IMR-90 (cell line): Measurements from ENCODE around the gene HBM. TPM values are rescaled to one million over a fixed set of nuclear protein-coding genes. Genes with fewer than 3 reads are reported as not detected.
"Not testable (repeated sequence)": the region's sequence is repeated elsewhere in the genome, so short reads cannot be mapped to it uniquely, and the experiment has no call there.

Source experiments
- ATAC-seq: fragments of 200-7000 bp; cut with Tn5 transposase; 2 replicates; pipeline ENCODE4 v1.9.1; 2020; ENCODE audit warnings: low read depth, mild to moderate bottlenecking, moderate library complexity
- BruUV-seq: library from RNA; stranded (reverse); fragments of 400-500 nt; replicated peaks from 2 replicates; lab custom pipeline; 2021; lab: Mats Ljungman, UMichigan
- CTCF ChIA-PET: fragments of 300-600 bp; formaldehyde crosslinking; extraction: SDS; loops from one replicate; lab custom pipeline; 2021; ENCODE audit warnings: antibody characterized with exemption; lab: Yijun Ruan, JAX
- POLR2A ChIA-PET: fragments of 300-600 bp; sonication (Branson Sonifier 250); formaldehyde crosslinking; loops from one replicate; lab custom pipeline; 2022; ENCODE audit warnings: antibody characterized with exemption; ENCODE audit not compliant: unreplicated experiment; lab: Charles Lee
- DNase-seq: peaks from one replicate; pipeline ENCODE4 v3.0.0; 2013
- H2AFZ ChIP-seq: replicated peaks from 2 replicates; pipeline ENCODE3; 2013; ENCODE audit warnings: low read length, mild to moderate bottlenecking; ENCODE audit not compliant: poor library complexity
- H2AK5ac ChIP-seq: 2 replicates; pipeline ENCODE4 v1.6.1; 2013; ENCODE audit warnings: low read depth, low read length, inconsistent platforms
- H2AK9ac ChIP-seq: replicated peaks from 2 replicates; pipeline ENCODE3; 2013; ENCODE audit warnings: mild to moderate bottlenecking, low read depth, low read length, moderate library complexity; ENCODE audit not compliant: poor library complexity
- H2BK120ac ChIP-seq: 2 replicates; pipeline ENCODE4 v1.6.1; 2013; ENCODE audit warnings: low read depth, low read length, inconsistent platforms
- H2BK15ac ChIP-seq: 3 replicates; pipeline ENCODE4 v1.6.1; 2013; ENCODE audit warnings: low read depth, low read length, inconsistent platforms
- H2BK20ac ChIP-seq: 2 replicates; pipeline ENCODE4 v1.6.1; 2013; ENCODE audit warnings: low read depth, mild to moderate bottlenecking, inconsistent platforms, low read length, moderate library complexity
- H2BK5ac ChIP-seq: 2 replicates; pipeline ENCODE4 v1.6.1; 2013; ENCODE audit warnings: mild to moderate bottlenecking, low read depth, low read length, inconsistent platforms; ENCODE audit not compliant: poor library complexity, severe bottlenecking
- H3K14ac ChIP-seq: replicated peaks from 2 replicates; pipeline ENCODE4 v1.6.1; 2013; ENCODE audit warnings: low read depth, low read length, inconsistent platforms
- H3K18ac ChIP-seq: 2 replicates; pipeline ENCODE4 v1.6.1; 2013; ENCODE audit warnings: low read depth, low read length, control low read depth
- H3K23ac ChIP-seq: 2 replicates; pipeline ENCODE4 v1.6.1; 2013; ENCODE audit warnings: low read depth, low read length, inconsistent platforms
- H3K27ac ChIP-seq: 2 replicates; pipeline ENCODE4 v1.5.1; 2013; ENCODE audit warnings: mild to moderate bottlenecking, control low read depth, low read length; ENCODE audit not compliant: insufficient read depth
- H3K27me3 ChIP-seq: 2 replicates; pipeline ENCODE4 v1.6.1; 2013; ENCODE audit warnings: low read length; ENCODE audit not compliant: control insufficient read depth, insufficient read depth
- H3K36me3 ChIP-seq: 2 replicates; pipeline ENCODE4 v1.6.1; 2013; ENCODE audit warnings: low read length, mixed read lengths; ENCODE audit not compliant: control insufficient read depth, insufficient read depth
- H3K4ac ChIP-seq: 2 replicates; pipeline ENCODE4 v1.6.1; 2013; ENCODE audit warnings: low read depth, low read length, inconsistent platforms
- H3K4me1 ChIP-seq: 2 replicates; pipeline ENCODE4 v1.6.1; 2013; ENCODE audit warnings: low read length, mixed read lengths; ENCODE audit not compliant: control insufficient read depth, insufficient read depth
- H3K4me2 ChIP-seq: 2 replicates; pipeline ENCODE4 v1.6.1; 2013; ENCODE audit warnings: low read depth, mild to moderate bottlenecking, control low read depth, low read length, moderate library complexity
- H3K4me3 ChIP-seq: 2 replicates; pipeline ENCODE4 v1.5.1; 2013; ENCODE audit warnings: low read depth, mild to moderate bottlenecking, control low read depth, low read length, moderate library complexity; ENCODE audit not compliant: insufficient read depth
- H3K56ac ChIP-seq: 2 replicates; pipeline ENCODE4 v1.6.1; 2013; ENCODE audit warnings: low read length, inconsistent platforms; ENCODE audit not compliant: insufficient read depth; ENCODE audit errors: extremely low read depth
- H3K79me1 ChIP-seq, 2 experiments: 2 replicates each; pipeline ENCODE4 v1.6.1; 2013; ENCODE audit warnings: low read length in 2 of 2, inconsistent platforms in 1 of 2, low read depth in 1 of 2
- H3K9ac ChIP-seq: 2 replicates; pipeline ENCODE4 v1.6.1; 2013; ENCODE audit warnings: low read depth, low read length, control low read depth
- H3K9me1 ChIP-seq: 2 replicates; pipeline ENCODE4 v1.6.1; 2013; ENCODE audit warnings: low read length, inconsistent platforms; ENCODE audit not compliant: insufficient read depth
- H3K9me3 ChIP-seq: 2 replicates; pipeline ENCODE4 v1.6.1; 2013; ENCODE audit warnings: low read length; ENCODE audit not compliant: control insufficient read depth, insufficient read depth
- H4K20me1 ChIP-seq: 2 replicates; pipeline ENCODE4 v1.6.1; 2013; ENCODE audit warnings: low read length, inconsistent platforms; ENCODE audit not compliant: insufficient read depth
- H4K5ac ChIP-seq: 2 replicates; pipeline ENCODE4 v1.6.1; 2013; ENCODE audit warnings: mild to moderate bottlenecking, low read depth, low read length, control low read depth
- H4K8ac ChIP-seq, 2 experiments: 2 replicates each; pipeline ENCODE4 v1.6.1; 2013; ENCODE audit warnings: low read depth in 2 of 2, low read length in 2 of 2, control low read depth in 1 of 2, inconsistent platforms in 1 of 2
- H4K91ac ChIP-seq: 2 replicates; pipeline ENCODE4 v1.6.1; 2013; ENCODE audit warnings: low read depth, low read length, inconsistent platforms; ENCODE audit not compliant: insufficient read depth
- WGBS, 2 experiments: methylation state at CpG; one replicate each; pipeline versions ENCODE4 v1.1.5 to v1.1.7; 2013; ENCODE audit warnings: missing lambda C conversion rate in 2 of 2; ENCODE audit not compliant: insufficient read length in 1 of 2; ENCODE audit errors: extremely low coverage in 2 of 2; 5-methylcytosine and 5-hydroxymethylcytosine counted together
- dilution Hi-C: fragments of 300-500 bp; cut with HindIII; formaldehyde crosslinking; loops from one replicate; pipeline ENCODE4 v1.14.3; 2018; ENCODE audit warnings: low sequenced_read_pairs; ENCODE audit not compliant: unreplicated experiment
- in situ Hi-C: fragments of 300-500 bp; cut with MboI; formaldehyde crosslinking; loops from 3 replicates; pipeline ENCODE4 v1.14.3; 2019; ENCODE audit warnings: low sequenced_read_pairs, inconsistent platforms, mixed read lengths
- intact Hi-C: fragments of 100-400 bp; cut with micrococcal nuclease; formaldehyde crosslinking; loops from 2 replicates; pipeline ENCODE4 v1.10.0; 2022
- polyA plus RNA-seq, 3 experiments: library from polyadenylated mRNA; depleted of rRNA; stranded (reverse); fragments of >200 nt; gene quantifications; 2 replicates each; pipeline ENCODE4 v1.2.3, GENCODE V29; 2012; ENCODE audit warnings: low replicate concordance in 1 of 3
- total RNA-seq: library from RNA; depleted of rRNA; stranded (reverse); fragments of >200 nt; gene quantifications from 2 replicates; pipeline ENCODE4 v1.2.3, GENCODE V29; 2012

HBM gene
- total and polyA plus RNA-seq, 2 of the 4 experiments (the other 2 are of a cell fraction): not detected

DNA sequence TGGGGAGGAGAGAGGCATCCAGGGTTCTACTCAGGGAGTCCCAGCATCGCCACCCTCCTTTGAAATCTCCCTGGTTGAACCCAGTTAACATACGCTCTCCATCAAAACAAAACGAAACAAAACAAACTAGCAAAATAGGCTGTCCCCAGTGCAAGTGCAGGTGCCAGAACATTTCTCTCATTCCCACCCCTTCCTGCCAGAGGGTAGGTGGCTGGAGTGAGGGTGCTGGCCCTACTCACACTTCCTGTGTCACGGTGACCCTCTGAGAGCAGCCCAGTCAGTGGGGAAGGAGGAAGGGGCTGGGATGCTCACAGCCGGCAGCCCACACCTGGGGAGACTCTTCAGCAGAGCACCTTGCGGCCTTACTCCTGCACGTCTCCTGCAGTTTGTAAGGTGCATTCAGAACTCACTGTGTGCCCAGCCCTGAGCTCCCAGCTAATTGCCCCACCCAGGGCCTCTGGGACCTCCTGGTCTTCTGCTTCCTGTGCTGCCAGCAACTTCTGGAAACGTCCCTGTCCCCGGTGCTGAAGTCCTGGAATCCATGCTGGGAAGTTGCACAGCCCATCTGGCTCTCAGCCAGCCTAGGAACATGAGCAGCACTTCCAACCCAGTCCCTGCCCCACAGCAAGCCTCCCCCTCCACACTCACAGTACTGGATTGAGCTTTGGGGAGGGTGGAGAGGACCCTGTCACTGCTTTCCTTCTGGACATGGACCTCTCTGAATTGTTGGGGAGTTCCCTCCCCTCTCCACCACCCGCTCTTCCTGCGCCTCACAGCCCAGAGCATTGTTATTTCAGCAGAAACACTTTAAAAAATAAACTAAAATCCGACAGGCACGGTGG lies 8.4 kb downstream of the HBM start:
- H4K8ac ChIP-seq, H2AK5ac ChIP-seq, dilution Hi-C loops, H2BK5ac ChIP-seq, CTCF ChIA-PET, H3K36me3 ChIP-seq, H3K9me1 ChIP-seq, H3K27ac ChIP-seq, H4K5ac ChIP-seq, H3K79me1 ChIP-seq, H2BK20ac ChIP-seq, H2AFZ ChIP-seq, H3K18ac ChIP-seq, DNase-seq, H2BK120ac ChIP-seq, H3K4ac ChIP-seq, H2BK15ac ChIP-seq, H2AK9ac ChIP-seq, H3K9ac ChIP-seq, intact Hi-C loops, BruUV-seq, H4K20me1 ChIP-seq, H3K23ac ChIP-seq, H3K14ac ChIP-seq, H3K4me1 ChIP-seq, H3K9me3 ChIP-seq, H3K4me3 ChIP-seq, H3K4me2 ChIP-seq, H4K91ac ChIP-seq, in situ Hi-C loops: not testable (repeated sequence)
- Histone ChIP-seq H3K56ac (peak overlapping the region; percentile 92; the same call in 1 of the 2 replicates), H3K27me3 (peaks cover 41% of the 10 kb centered on the region)
- no CpG with 5 or more reads among the region's 13 CpGs for WGBS, 2 experiments
- POLR2A ChIA-PET: interaction anchor here (0.6 kb wide), 1 partner anchor 8 kb away, joined by 12 read pairs; no protein-coding TSS in a partner anchor
- peak; percentile 30 for ATAC-seq
